Measurements from ENCODE around the gene CDC37.

Gene CDC37

GRCh38 chr19:10353793-10354391, 49.5 kb downstream of the CDC37 start:
- DNase-seq (ENCODE audit: low spot score) = peak; percentile 95

- DNase-seq (ENCODE audit: low spot score) = peak; percentile 92
These were observed 50.3 kb downstream of the CDC37 start for GRCh38 chr19:10352764-10353671.

GRCh38 chr19:10346509-10346908, 56.8 kb downstream of the CDC37 start:
- no peak for DNase-seq (ENCODE audit: low spot score)

DNA sequence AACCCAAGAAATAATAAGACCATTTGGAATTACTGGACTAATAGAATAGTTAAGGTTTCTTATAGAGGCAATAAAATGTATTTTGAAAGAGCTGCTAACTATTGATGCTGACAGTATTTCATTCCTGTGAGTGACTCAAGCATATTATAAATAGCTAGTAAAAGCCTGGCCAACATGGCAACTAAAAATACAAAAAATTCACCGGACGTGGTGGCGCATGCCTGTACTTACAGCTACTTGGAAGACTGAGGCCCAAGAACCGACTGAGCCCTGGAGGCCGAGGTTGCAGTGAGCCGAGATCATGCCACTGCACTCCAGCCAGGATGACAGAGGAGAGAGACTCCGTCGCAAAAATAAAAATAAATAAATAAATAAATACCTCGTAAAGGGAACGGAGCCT, 58.6 kb downstream of the CDC37 start:
- no peak for DNase-seq (ENCODE audit: low spot score)

DNA sequence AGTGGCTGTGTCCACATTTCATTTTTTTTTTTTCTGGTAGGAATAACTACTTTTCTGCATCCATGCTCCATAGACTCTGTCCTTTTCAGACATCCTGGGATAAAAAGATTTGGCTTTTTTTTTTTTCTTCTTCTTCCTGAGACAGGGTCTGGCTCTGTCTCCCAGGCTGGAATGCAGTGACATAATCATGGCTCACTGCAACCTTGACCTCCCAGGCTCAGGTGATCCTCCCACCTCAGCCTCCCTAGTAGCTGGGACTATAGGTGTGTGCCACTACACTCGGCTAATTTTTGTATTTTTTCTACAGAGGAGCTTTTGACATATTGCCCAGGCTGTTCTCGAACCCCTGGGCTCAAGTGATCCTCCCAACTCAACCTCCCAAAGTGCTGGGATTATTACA, 59.8 kb downstream of the CDC37 start:
- no peak for DNase-seq (ENCODE audit: low spot score)
